Keratinocyte (primary cell): ENCODE results near the gene BEST3.

Experiments used
- CTCF ChIP-seq, 3 experiments: IDR thresholded peaks in 1 of 3; conservative IDR thresholded peaks in 1 of 3; optimal IDR thresholded peaks in 1 of 3; 2 replicates in 2 of 3; 3 replicates in 1 of 3; pipeline versions ENCODE3 to v1.5.1; 2011; ENCODE audit warnings: low read length in 3 of 3, mild to moderate bottlenecking in 3 of 3, moderate library complexity in 2 of 3, control low read depth in 1 of 3, inconsistent platforms in 1 of 3; ENCODE audit not compliant: insufficient read depth in 2 of 3; ENCODE audit errors: extremely low read depth in 1 of 3
- EZH2 ChIP-seq: IDR thresholded peaks from one replicate; pipeline ENCODE4 v1.6.1; 2012; ENCODE audit warnings: inconsistent platforms, mild to moderate bottlenecking, low read length, moderate library complexity

GRCh38 chr12:69733638-69734037 is 34.5 kb upstream of the BEST3 start:
- no peak for TF ChIP-seq CTCF (optimal IDR thresholded peaks at IDR 0.05 in 1 of 3, IDR thresholded peaks at IDR 0.05 in 1 of 3, conservative IDR thresholded peaks at IDR 0.05 in 1 of 3; ENCODE audit: extremely low read depth in 1 of 3, insufficient read depth in 2 of 3, low read length in 3 of 3)
- no peak for TF ChIP-seq EZH2
